Measurements from ENCODE around the gene CLDN7. TPM values are rescaled to one million over a fixed set of nuclear protein-coding genes. Genes with fewer than 3 reads are reported as not detected.

Gene CLDN7
- total RNA-seq, 1 experiment from 2014 or later = 147 TPM

- ChIA-PET POLR2A (ENCODE audit: unreplicated experiment) (no interaction called here), CTCF (no interaction called here)
- Histone ChIP-seq H3K9me2 (replicated peaks; ENCODE audit: low read length) (no peaks in the 10 kb centered on the region), H3K9me3 (ENCODE audit: low read length) (no peaks in the 10 kb centered on the region), H3K79me2 (ENCODE audit: low read length) (peaks cover 55% of the 10 kb centered on the region), H3K4me2 (ENCODE audit: low read length) (peak overlapping the region; percentile 50), H3K36me3 (ENCODE audit: low read depth, low read length) (peaks cover 7% of the 10 kb centered on the region; the same call in 1 of the 2 replicates), H3K27me3 (ENCODE audit: low read length) (no peaks in the 10 kb centered on the region), H3K4me1 (ENCODE audit: insufficient read depth, low read length) (peaks cover 27% of the 10 kb centered on the region), H3F3A (ENCODE audit: low read length, unreplicated experiment) (no peaks in the 10 kb centered on the region), H3K4me3 (ENCODE audit: low read length) (no peak overlapping the region), H4K20me1 (ENCODE audit: low read length) (peaks cover 14% of the 10 kb centered on the region; the same call in 1 of the 2 replicates), H3K27ac (ENCODE audit: low read length) (no peak overlapping the region), H2AFZ (ENCODE audit: low read length) (no peak overlapping the region), H3K9ac (ENCODE audit: low read length) (no peak overlapping the region)
- intact Hi-C loops (cut with micrococcal nuclease) = no loop called here
- TF ChIP-seq CTCF (conservative IDR thresholded peaks at IDR 0.05; ENCODE audit: low read depth, low read length) = no peak
- no peak for TF ChIP-seq EZH2phosphoT487 (IDR thresholded peaks at IDR 0.05; ENCODE audit: borderline replicate concordance, low read length)
- TF ChIP-seq EZH2 (IDR thresholded peaks at IDR 0.05; ENCODE audit: low read length, unreplicated experiment) = no peak
- ATAC-seq = no peak
- no TSS peak for BruUV-seq (replicated peaks)
- no peak for DNase-seq
These were observed 2.8 kb downstream of the CLDN7 start for GRCh38 chr17:7259555-7259889.

- Histone ChIP-seq H3K9me2 (replicated peaks; ENCODE audit: low read length) (no peaks in the 10 kb centered on the region), H3K4me1 (ENCODE audit: insufficient read depth, low read length) (peaks cover 27% of the 10 kb centered on the region), H3K36me3 (ENCODE audit: low read depth, low read length) (peaks cover 7% of the 10 kb centered on the region; the same call in 1 of the 2 replicates), H3K9ac (ENCODE audit: low read length) (no peak overlapping the region), H3K4me2 (ENCODE audit: low read length) (peak overlapping the region; percentile 50), H3K9me3 (ENCODE audit: low read length) (no peaks in the 10 kb centered on the region), H3F3A (ENCODE audit: low read length, unreplicated experiment) (no peaks in the 10 kb centered on the region), H3K79me2 (ENCODE audit: low read length) (peaks cover 61% of the 10 kb centered on the region), H2AFZ (ENCODE audit: low read length) (no peak overlapping the region), H3K4me3 (ENCODE audit: low read length) (no peak overlapping the region), H4K20me1 (ENCODE audit: low read length) (peaks cover 14% of the 10 kb centered on the region; the same call in 1 of the 2 replicates), H3K27me3 (ENCODE audit: low read length) (no peaks in the 10 kb centered on the region), H3K27ac (ENCODE audit: low read length) (no peak overlapping the region)
- ChIA-PET CTCF (interaction anchor here (0.6 kb wide), 1 partner anchor 178 kb away, joined by 3 read pairs; no protein-coding TSS in a partner anchor), POLR2A (ENCODE audit: unreplicated experiment) (no interaction called here)
- intact Hi-C loops (cut with micrococcal nuclease) = no loop called here
- no peak for TF ChIP-seq EZH2phosphoT487 (IDR thresholded peaks at IDR 0.05; ENCODE audit: borderline replicate concordance, low read length)
- TF ChIP-seq CTCF (conservative IDR thresholded peaks at IDR 0.05; ENCODE audit: low read depth, low read length) = no peak
- DNase-seq = peak; percentile 38
- no peak for ATAC-seq
- no TSS peak for BruUV-seq (replicated peaks)
These were observed 3.3 kb downstream of the CLDN7 start for GRCh38 chr17:7258731-7259554.

GRCh38 chr17:7256766-7257456 is 5.4 kb downstream of the CLDN7 start:
- TF ChIP-seq CTCF (conservative IDR thresholded peaks at IDR 0.05; ENCODE audit: low read depth, low read length) (no peak), EZH2 (IDR thresholded peaks at IDR 0.05; ENCODE audit: low read length, unreplicated experiment) (no peak), EZH2phosphoT487 (IDR thresholded peaks at IDR 0.05; ENCODE audit: borderline replicate concordance, low read length) (no peak)
- H2AFZ ChIP-seq (ENCODE audit: low read length) = no peak overlapping the region
- ATAC-seq = no peak
- peaks cover 65% of the 10 kb centered on the region for H3K79me2 ChIP-seq (ENCODE audit: low read length)
- ChIA-PET CTCF (no interaction called here), POLR2A (ENCODE audit: unreplicated experiment) (no interaction called here)
- peaks cover 25% of the 10 kb centered on the region for H3K4me1 ChIP-seq (ENCODE audit: insufficient read depth, low read length)
- H3K4me3 ChIP-seq (ENCODE audit: low read length) = no peak overlapping the region
- no TSS peak for BruUV-seq (replicated peaks)
- peaks cover 7% of the 10 kb centered on the region; the same call in 1 of the 2 replicates for H3K36me3 ChIP-seq (ENCODE audit: low read depth, low read length)
- peaks cover 14% of the 10 kb centered on the region; the same call in 1 of the 2 replicates for H4K20me1 ChIP-seq (ENCODE audit: low read length)
- no peak overlapping the region for H3K27ac ChIP-seq (ENCODE audit: low read length)
- no peak overlapping the region for H3K9ac ChIP-seq (ENCODE audit: low read length)
- DNase-seq = no peak
- no peaks in the 10 kb centered on the region for H3F3A ChIP-seq (ENCODE audit: low read length, unreplicated experiment)
- intact Hi-C loops (cut with micrococcal nuclease) = no loop called here
- no peaks in the 10 kb centered on the region for H3K9me2 ChIP-seq (replicated peaks; ENCODE audit: low read length)
- no peak overlapping the region for H3K4me2 ChIP-seq (ENCODE audit: low read length)
- no peaks in the 10 kb centered on the region for H3K9me3 ChIP-seq (ENCODE audit: low read length)
- no peaks in the 10 kb centered on the region for H3K27me3 ChIP-seq (ENCODE audit: low read length)
